Measurements from ENCODE around the gene HOXA7.

The HOXA7 gene

GRCh38 chr7:27104341-27105058 is 52.0 kb downstream of the HOXA7 start:
- DNase-seq, result no peak
